GM18508 (cell line): ENCODE data around the gene SLC15A5.

Experiments used
- ATAC-seq: cut with Tn5 transposase; IDR thresholded peaks from one replicate; pipeline ENCODE4 v1.9.1; 2021; ENCODE audit warnings: moderate number of reproducible peaks; ENCODE audit not compliant: insufficient read depth, unreplicated experiment

SLC15A5 gene

DNA sequence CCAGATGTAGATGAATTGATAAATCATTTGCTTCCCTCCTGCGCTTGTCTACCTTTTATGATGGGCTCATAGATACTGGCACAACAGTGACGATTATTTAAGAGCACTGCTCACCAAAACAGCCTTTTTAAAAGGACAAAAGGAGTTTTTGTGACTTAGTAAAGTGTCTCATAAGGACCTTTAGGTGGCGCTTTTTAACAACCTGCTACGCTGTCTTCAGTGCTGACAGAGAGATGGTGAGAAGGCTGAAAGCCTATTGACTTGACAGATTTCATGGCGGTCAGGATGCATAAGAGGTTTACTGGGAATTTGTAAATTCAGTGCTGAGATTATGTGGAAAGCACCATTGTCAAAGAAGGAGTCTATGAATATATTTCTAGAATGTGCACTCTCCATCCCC lies 87.6 kb downstream of the SLC15A5 start:
- no peak for ATAC-seq

DNA sequence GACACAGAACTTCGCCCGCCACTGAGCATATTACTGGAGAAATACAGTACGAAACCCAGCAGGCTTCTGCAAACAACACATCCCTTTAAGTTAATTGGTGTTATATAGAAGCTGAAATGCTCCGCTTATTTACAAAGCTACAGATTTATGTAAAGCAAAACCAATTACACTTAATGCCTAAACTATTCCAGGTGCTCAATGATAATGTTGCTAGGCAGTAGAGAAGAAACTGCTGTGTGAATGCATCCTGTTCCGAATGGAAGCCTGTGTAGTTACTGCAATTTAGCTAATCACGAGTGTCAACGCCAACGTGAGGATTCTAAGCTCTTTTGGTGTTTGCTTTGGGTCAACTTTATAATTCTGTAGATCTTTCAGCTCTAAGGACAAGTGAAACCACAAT lies 89.8 kb downstream of the SLC15A5 start:
- no peak for ATAC-seq

GRCh38 chr12:16184681-16185080 lies 92.8 kb downstream of the SLC15A5 start:
- ATAC-seq, result no peak

GRCh38 chr12:16183541-16183940 lies 93.9 kb downstream of the SLC15A5 start:
- no peak for ATAC-seq

GRCh38 chr12:16175840-16176239 lies 101.6 kb downstream of the SLC15A5 start:
- ATAC-seq, result no peak

- no peak for ATAC-seq
Measured at GRCh38 chr12:16174282-16174681, 103.2 kb downstream of the SLC15A5 start.

DNA sequence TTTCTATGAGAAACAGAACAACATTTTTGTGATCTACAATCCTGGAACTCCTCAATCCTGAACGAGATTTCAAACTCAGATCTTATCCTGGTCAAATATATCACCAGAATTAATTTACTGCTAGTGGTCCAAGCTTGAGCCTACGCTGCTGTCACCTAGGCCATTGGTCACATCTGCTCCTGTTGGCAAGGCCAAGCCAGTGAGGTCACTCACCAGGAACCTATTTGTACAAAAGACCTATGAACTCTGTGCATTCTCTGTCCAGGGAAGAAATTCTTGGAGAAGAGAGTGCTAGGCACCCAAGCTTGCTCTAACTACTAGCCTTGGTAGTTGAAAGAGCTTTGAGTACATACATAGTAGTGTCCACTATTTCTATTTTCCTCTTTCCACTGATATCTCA lies 106.1 kb downstream of the SLC15A5 start:
- ATAC-seq, result no peak

DNA sequence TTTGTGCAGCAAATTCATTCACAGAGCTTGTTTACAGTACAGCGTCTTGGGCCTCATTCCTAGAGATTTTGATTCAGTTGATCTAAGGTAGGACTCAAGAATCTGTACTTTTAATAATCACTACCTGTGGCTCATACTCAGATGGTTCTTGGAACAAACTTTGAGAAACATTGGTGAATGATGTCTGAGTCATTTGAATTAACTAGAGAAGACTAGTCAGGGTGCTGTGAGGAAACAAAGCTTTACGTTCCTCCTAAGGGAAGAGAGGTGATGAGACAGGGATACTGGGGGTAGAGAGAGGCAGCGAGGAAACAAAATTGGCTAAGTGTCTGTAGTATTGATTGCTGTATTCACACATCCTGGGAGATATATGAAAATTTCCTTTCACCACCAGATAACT lies 109.4 kb downstream of the SLC15A5 start:
- no peak for ATAC-seq

GRCh38 chr12:16166563-16167470 lies 110.7 kb downstream of the SLC15A5 start:
- ATAC-seq, result no peak

DNA sequence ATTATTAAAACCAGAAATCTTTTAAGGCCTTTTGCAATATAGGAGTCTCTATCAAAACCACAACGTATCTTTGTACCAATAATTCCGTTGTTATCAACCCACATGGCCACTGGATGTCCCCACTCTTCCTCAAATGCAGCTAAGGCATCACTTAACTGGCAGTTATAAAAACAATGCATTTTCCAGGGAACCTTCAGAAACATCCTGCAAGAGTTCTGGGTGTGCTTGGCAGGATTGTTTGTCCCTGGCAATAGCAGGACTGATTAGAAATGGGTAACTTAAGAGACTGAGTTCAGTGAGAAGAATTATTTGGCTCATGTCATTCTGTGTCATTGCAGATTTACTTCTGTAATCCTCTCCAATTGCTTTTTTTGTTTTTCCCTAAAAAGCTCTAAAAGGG lies 112.0 kb downstream of the SLC15A5 start:
- ATAC-seq, result no peak

DNA sequence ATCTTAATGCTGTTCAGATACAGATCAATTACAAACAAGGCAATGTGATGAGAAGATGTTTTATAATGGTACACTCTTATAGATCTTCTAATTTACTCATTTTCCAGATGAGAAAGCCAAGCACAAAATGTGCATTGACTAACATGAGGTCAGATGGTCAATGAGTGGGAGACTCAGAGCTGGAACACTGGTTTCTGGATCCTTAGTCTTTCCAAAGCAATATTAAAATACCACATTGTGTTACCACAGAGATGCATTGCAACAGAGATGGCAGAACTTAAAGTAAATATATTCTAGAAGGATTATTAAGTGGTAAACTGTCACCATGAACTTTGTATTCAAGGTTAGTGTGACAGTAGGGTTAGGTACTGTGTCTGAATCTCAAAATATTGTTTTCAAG lies 113.6 kb downstream of the SLC15A5 start:
- no peak for ATAC-seq

- no peak for ATAC-seq
Measured at GRCh38 chr12:16163146-16163545, 114.3 kb downstream of the SLC15A5 start.

GRCh38 chr12:16159571-16159970 lies 117.9 kb downstream of the SLC15A5 start:
- no peak for ATAC-seq

DNA sequence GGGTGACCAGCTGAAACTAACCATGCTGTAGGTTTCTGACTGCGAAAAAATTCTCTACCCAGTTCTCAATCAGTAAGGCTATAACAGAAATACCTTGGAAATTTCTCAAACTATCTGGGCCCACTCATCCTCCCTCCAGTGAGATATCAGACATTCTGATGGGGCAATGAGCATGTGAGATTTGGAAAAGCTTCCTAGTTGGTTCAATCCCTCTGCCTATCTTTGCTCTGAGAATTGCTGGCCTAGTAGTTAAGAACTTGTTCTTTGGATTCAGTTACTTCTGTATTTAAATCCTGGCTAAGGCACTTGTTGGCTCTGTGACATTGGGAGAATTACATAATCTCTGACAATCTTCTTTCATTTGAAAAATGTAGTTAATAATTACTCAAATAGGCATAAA lies 119.4 kb downstream of the SLC15A5 start:
- no peak for ATAC-seq

GRCh38 chr12:16155938-16156337 lies 121.5 kb downstream of the SLC15A5 start:
- no peak for ATAC-seq

GRCh38 chr12:16154990-16155389 lies 122.5 kb downstream of the SLC15A5 start:
- ATAC-seq, result no peak

DNA sequence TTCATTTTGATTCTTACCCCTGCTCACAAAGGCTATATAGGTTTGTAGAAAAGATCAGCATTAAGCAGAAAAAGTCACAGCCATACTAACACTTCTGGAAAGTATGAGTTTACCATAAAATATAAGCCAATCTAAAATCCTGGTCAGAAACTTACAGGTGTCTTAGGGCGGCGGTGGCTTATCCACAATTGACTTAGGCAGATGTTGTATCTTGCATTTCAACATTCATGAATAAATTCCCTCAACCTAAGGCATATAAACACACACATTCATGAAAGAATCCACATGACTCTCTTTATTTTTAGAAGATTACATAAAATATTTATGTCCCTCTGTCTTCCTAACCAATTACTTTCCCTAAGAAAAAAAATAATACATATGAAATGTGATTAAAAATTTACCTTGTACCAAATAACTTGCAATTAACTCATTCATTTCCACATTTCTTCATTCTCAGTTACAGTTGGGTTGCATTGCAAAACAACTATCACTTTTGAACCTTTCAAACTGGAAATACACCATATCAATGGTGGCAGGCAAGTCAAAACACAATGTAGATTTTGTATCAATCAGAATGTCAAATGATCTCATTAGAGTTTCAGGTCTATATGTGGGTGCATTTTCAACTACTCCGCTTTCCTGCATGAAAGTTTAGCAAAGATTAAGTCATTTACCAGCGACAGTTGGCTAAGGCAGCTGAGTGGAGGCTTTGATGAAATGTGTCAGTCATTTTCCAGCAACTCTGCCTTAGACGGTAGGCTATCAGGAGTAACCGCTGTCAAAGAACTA lies 124.4 kb downstream of the SLC15A5 start:
- ATAC-seq, result no peak

DNA sequence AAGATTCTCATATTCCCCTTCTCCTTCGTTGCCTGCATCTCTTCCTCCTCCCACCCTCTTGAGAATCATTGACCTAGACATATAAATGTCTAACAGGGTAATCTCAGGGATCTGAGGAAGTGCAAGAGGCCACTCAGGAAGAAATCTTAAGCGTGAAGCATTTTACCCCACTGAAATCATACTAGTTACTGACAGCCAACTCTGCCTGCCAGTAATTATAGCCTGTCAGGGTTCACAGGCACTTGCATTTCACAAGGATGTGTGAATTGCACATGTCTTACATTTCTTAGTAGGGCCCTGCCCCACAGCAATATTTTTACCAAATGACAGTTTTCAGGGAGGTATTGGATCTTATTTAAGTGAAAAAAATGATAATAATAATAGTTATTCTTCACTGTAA lies 127.2 kb downstream of the SLC15A5 start:
- ATAC-seq, result no peak

GRCh38 chr12:16148938-16149337 lies 128.5 kb downstream of the SLC15A5 start:
- no peak for ATAC-seq
